A549 (cell line): ENCODE data around the gene MAN2A2. TPM values are rescaled to one million over a fixed set of nuclear protein-coding genes. Genes with fewer than 3 reads are reported as not detected.

Experiments
- ATAC-seq, 2 experiments: fragments of 200-7000 bp in 1 of 2; fragments of >200 bp in 1 of 2; cut with Nextera tagmentation in 1 of 2; cut with Tn5 transposase in 1 of 2; 3 replicates each; pipeline versions ENCODE4 v1.8.0 to v1.9.1; 2018 to 2020; ENCODE audit warnings: mild to moderate bottlenecking in 1 of 2, moderate library complexity in 1 of 2
- CTCF ChIA-PET: fragments of 300-600 bp; sonication (Branson Sonifier 250); formaldehyde crosslinking; extraction: SDS; loops from one replicate; lab custom pipeline; 2021; ENCODE audit warnings: antibody characterized with exemption, inconsistent platforms; lab: Yijun Ruan, JAX
- POLR2A ChIA-PET: fragments of 350-600 bp; formaldehyde crosslinking; extraction: SDS; loops from one replicate; lab custom pipeline; 2021; ENCODE audit warnings: antibody characterized with exemption, inconsistent platforms; lab: Yijun Ruan, JAX
- DNase-seq, 2 experiments: peaks; one replicate each; pipeline versions ENCODE4 v3.0.0 to v3.0.0-alpha.2; 2011 to 2016; ENCODE audit warnings: low read depth in 1 of 2, low spot score in 1 of 2
- FAIRE-seq: peaks from 2 replicates; lab custom pipeline; 2011; peaks lifted over from hg19 to GRCh38; lab: Jason Lieb, UNC
- H3K27ac ChIP-seq, 2 experiments: fragments of >200 bp; sonication (Bioruptor Twin); formaldehyde crosslinking; 3 replicates each; pipeline ENCODE4 v1.5.1; 2016 to 2017
- H3K4me1 ChIP-seq: fragments of >200 bp; sonication (Bioruptor Twin); formaldehyde crosslinking; 3 replicates; pipeline ENCODE4 v1.6.1; 2016
- H3K4me2 ChIP-seq: fragments of >200 bp; sonication (Bioruptor Twin); formaldehyde crosslinking; 3 replicates; pipeline ENCODE4 v1.6.1; 2016
- H3K4me3 ChIP-seq: fragments of >200 bp; sonication (Bioruptor Twin); formaldehyde crosslinking; 3 replicates; pipeline ENCODE4 v1.5.1; 2016
- H3K9me3 ChIP-seq: fragments of >200 bp; sonication (Bioruptor Twin); formaldehyde crosslinking; 3 replicates; pipeline ENCODE4 v1.6.1; 2016
- BHLHE40 ChIP-seq: IDR thresholded peaks from 2 replicates; pipeline ENCODE4 v1.6.1; 2012; ENCODE audit warnings: low read depth, low read length, inconsistent platforms
- CBX2 ChIP-seq: fragments of 200-600 bp; sonication (generic); IDR thresholded peaks from 2 replicates; pipeline ENCODE4 v1.6.1; 2016; ENCODE audit warnings: low read depth, mild to moderate bottlenecking, borderline replicate concordance
- CBX8 ChIP-seq: fragments of 200-600 bp; sonication (generic); IDR thresholded peaks from 2 replicates; pipeline ENCODE4 v1.6.1; 2016
- CEBPB ChIP-seq, 2 experiments: fragments of >200 bp in 1 of 2; sonication (Bioruptor Twin) in 1 of 2; formaldehyde crosslinking in 1 of 2; IDR thresholded peaks; 2 replicates each; pipeline ENCODE4 v1.6.1; 2012 to 2016
- CHD4 ChIP-seq: fragments of 200-600 bp; sonication (generic); IDR thresholded peaks from 2 replicates; pipeline ENCODE4 v1.6.1; 2016; ENCODE audit warnings: antibody characterized with exemption, mild to moderate bottlenecking, borderline replicate concordance
- EHMT2 ChIP-seq: fragments of 200-600 bp; sonication (generic); IDR thresholded peaks from 2 replicates; pipeline ENCODE4 v1.6.1; 2016; ENCODE audit warnings: antibody characterized with exemption, low read depth, mild to moderate bottlenecking, moderate library complexity
- FOSL2 ChIP-seq, 2 experiments: fragments of 450-650 bp in 1 of 2; fragments of >200 bp in 1 of 2; sonication (Bioruptor Twin) in 1 of 2; formaldehyde crosslinking; IDR thresholded peaks; 2 replicates each; pipeline versions ENCODE4 v1.5.0 to v1.6.1; 2016 to 2020; ENCODE audit warnings: mild to moderate bottlenecking in 1 of 2, moderate library complexity in 1 of 2
- HOXA7 ChIP-seq: fragments of 250-450 bp; sonication (Bioruptor Pico); IDR thresholded peaks from 2 replicates; pipeline ENCODE4 v1.5.0; 2020; ENCODE audit warnings: mild to moderate bottlenecking, moderate library complexity
- JUNB ChIP-seq: fragments of >200 bp; sonication (Bioruptor Twin); formaldehyde crosslinking; IDR thresholded peaks from 2 replicates; pipeline ENCODE4 v1.6.1; 2016
- MYC ChIP-seq: IDR thresholded peaks from 2 replicates; pipeline ENCODE4 v1.6.1; 2012; ENCODE audit warnings: mild to moderate bottlenecking, inconsistent platforms, low read length, improper control_type of control experiment, borderline replicate concordance
- NPAS2 ChIP-seq: fragments of 250-450 bp; sonication (Bioruptor Pico); IDR thresholded peaks from 2 replicates; pipeline ENCODE4 v1.8.0; 2022; ENCODE audit warnings: mild to moderate bottlenecking, moderate library complexity, borderline replicate concordance
- POLR2A ChIP-seq: IDR thresholded peaks from 2 replicates; pipeline ENCODE4 v1.6.1; 2012; ENCODE audit warnings: mild to moderate bottlenecking, low read length
- POLR2AphosphoS2 ChIP-seq: conservative IDR thresholded peaks from 2 replicates; pipeline ENCODE4 v1.6.1; 2012; ENCODE audit warnings: low read length, improper control_type of control experiment, inconsistent platforms
- RARB ChIP-seq: fragments of 250-450 bp; sonication (Bioruptor Pico); IDR thresholded peaks from 2 replicates; pipeline ENCODE4 v1.8.0; 2021; ENCODE audit warnings: mild to moderate bottlenecking, moderate library complexity
- RCOR1 ChIP-seq: fragments of 150-350 bp; IDR thresholded peaks from 2 replicates; pipeline ENCODE4 v1.6.1; 2014; ENCODE audit warnings: antibody characterized with exemption, low read length, low read depth
- RNF2 ChIP-seq: fragments of 200-600 bp; sonication (generic); IDR thresholded peaks from 2 replicates; pipeline ENCODE4 v1.6.1; 2016; ENCODE audit warnings: low read depth, mild to moderate bottlenecking, antibody characterized with exemption, moderate library complexity, borderline replicate concordance
- SREBF2 ChIP-seq: fragments of 450-650 bp; IDR thresholded peaks from 2 replicates; pipeline ENCODE4 v1.6.1; 2014; ENCODE audit warnings: mild to moderate bottlenecking, moderate library complexity
- ZFP36 ChIP-seq: fragments of 450-650 bp; IDR thresholded peaks from 2 replicates; pipeline ENCODE4 v1.6.1; 2014; ENCODE audit warnings: borderline replicate concordance; ENCODE audit not compliant: partially characterized antibody
- ZNF302 ChIP-seq: fragments of 250-450 bp; sonication (Bioruptor Pico); IDR thresholded peaks from 2 replicates; pipeline ENCODE4 v1.9.0; 2021; ENCODE audit warnings: inconsistent platforms, mild to moderate bottlenecking, moderate library complexity
- ZSCAN20 ChIP-seq: fragments of 250-450 bp; sonication (Bioruptor Pico); IDR thresholded peaks from 2 replicates; pipeline ENCODE4 v1.8.0; 2022; ENCODE audit warnings: mild to moderate bottlenecking, moderate library complexity
- WGBS: methylation state at CpG from one replicate; pipeline ENCODE4 v1.1.6; 2017; ENCODE audit errors: missing lambda C conversion rate; 5-methylcytosine and 5-hydroxymethylcytosine counted together
- polyA plus RNA-seq, 4 experiments: library from polyadenylated mRNA; depleted of rRNA in 3 of 4; stranded (reverse); fragments of >200 nt; fragmentation: RNase III in 1 of 4; extraction: RNeasy Plus Mini Kit Qiagen cat#74134 plus additional on column Dnase treatment in 1 of 4; gene quantifications; 2 replicates in 3 of 4; 3 replicates in 1 of 4; pipeline ENCODE4 v1.2.3, GENCODE V29; 2011 to 2017
- TF ChIP-seq, protein P1 (sequence below): fragments of >200 bp; sonication (Bioruptor Twin); formaldehyde crosslinking; IDR thresholded peaks from 2 replicates; pipeline ENCODE4 v1.6.1; 2016
- TF ChIP-seq, protein P2 (sequence below): IDR thresholded peaks from 2 replicates; pipeline ENCODE4 v1.6.1; 2012

The MAN2A2 gene
- polyA plus RNA-seq, 2 of the 4 experiments (the other 2 are of a cell fraction) = 22.0 to 32.6 TPM

DNA sequence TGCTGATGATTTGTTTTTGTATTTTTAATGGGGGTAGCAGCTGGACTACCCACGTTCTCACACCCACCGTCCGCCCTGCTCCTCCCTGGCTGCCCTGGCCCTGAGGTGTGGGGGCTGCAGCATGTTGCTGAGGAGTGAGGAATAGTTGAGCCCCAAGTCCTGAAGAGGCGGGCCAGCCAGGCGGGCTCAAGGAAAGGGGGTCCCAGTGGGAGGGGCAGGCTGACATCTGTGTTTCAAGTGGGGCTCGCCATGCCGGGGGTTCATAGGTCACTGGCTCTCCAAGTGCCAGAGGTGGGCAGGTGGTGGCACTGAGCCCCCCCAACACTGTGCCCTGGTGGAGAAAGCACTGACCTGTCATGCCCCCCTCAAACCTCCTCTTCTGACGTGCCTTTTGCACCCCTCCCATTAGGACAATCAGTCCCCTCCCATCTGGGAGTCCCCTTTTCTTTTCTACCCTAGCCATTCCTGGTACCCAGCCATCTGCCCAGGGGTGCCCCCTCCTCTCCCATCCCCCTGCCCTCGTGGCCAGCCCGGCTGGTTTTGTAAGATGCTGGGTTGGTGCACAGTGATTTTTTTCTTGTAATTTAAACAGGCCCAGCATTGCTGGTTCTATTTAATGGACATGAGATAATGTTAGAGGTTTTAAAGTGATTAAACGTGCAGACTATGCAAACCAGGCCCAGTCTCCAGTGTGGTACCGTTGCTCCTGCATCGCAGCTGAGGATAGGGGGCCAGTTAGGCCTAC, 20.1 kb upstream of the MAN2A2 start:
- Histone ChIP-seq H3K4me1 (no peaks in the 10 kb centered on the region), H3K4me2 (no peak overlapping the region), H3K9me3 (no peaks in the 10 kb centered on the region), H3K27ac (0 out of 6 replicates have a peak overlapping the region, but pooled peaks of 1 of the 2 experiments have one; percentile 15), H3K4me3 (no peak overlapping the region)
- DNase-seq = no peak
- ATAC-seq = no peak
- TF ChIP-seq POLR2A = no peak
- TF ChIP-seq NPAS2 (CRISPR knock-in tag) = no peak
- no peak for TF ChIP-seq JUNB
- no peak for TF ChIP-seq EHMT2
- no peak for TF ChIP-seq HOXA7 (CRISPR knock-in tag)
- TF ChIP-seq RCOR1 = no peak
- no peak for TF ChIP-seq CBX2
- TF ChIP-seq, protein P1, sequence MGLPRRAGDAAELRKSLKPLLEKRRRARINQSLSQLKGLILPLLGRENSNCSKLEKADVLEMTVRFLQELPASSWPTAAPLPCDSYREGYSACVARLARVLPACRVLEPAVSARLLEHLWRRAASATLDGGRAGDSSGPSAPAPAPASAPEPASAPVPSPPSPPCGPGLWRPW = no peak
- ChIA-PET POLR2A (no interaction called here), CTCF (interaction anchor here (0.6 to 10.9 kb wide), 10 partner anchors 12 to 976 kb away, joined by 3 to 265 read pairs (median 17); partner anchors contain the start of genes HDDC3 and UNC45A)
- FAIRE-seq = no peak
- 88% methylated on average over 13 of the region's 13 CpGs for WGBS

DNA sequence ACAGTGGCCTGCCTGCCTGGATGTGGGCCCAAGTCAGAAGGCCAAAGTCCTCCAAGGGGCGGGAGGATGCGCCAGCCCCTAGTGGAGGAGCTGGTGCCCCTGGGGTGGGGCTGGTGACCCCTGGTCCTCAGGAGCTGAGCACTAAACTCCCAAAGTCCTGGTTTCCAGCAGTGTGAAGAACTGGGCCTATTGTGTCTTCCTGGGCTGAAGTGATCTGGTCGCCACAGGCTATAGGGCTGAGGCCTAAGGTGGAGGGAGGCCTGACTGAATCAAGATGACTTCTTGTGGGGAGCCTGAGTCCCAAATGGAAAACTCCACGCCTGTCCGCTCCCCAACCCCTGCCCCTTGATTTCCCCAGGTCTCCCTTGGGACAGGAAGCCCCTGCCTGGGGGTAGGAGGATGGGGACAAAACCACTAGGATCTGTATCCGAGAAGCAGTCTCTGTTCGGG, 19.6 kb upstream of the MAN2A2 start:
- no peaks in the 10 kb centered on the region for H3K4me1 ChIP-seq
- POLR2A ChIA-PET = no interaction called here
- FAIRE-seq = no peak
- 80% methylated on average over 7 of the region's 7 CpGs for WGBS
- H3K4me3 ChIP-seq = no peak overlapping the region
- TF ChIP-seq FOSL2 (IDR thresholded peaks at IDR 0.05) (no peak), FOSL2 (CRISPR knock-in tag; IDR thresholded peaks at IDR 0.05) (no peak), NPAS2 (CRISPR knock-in tag) (no peak), ZSCAN20 (CRISPR knock-in tag) (no peak), RNF2 (no peak), CHD4 (no peak), BHLHE40 (no peak), SREBF2 (no peak), ZFP36 (no peak), CEBPB (IDR thresholded peaks at IDR 0.05) (no peak), CBX8 (no peak)
- no peak; a peak in 1 of 6 replicates for ATAC-seq
- DNase-seq = no peak
- H3K4me2 ChIP-seq = no peak overlapping the region
- peak overlapping the region in 1 of 2 experiments; percentile 15; a peak in 1 of 6 replicates for H3K27ac ChIP-seq
- H3K9me3 ChIP-seq = no peaks in the 10 kb centered on the region
- CTCF ChIA-PET = interaction anchor here (1.2 to 10.9 kb wide), 7 partner anchors 11 to 243 kb away, joined by 5 to 265 read pairs (median 58); partner anchors contain the start of genes BLM, HDDC3 and UNC45A

DNA sequence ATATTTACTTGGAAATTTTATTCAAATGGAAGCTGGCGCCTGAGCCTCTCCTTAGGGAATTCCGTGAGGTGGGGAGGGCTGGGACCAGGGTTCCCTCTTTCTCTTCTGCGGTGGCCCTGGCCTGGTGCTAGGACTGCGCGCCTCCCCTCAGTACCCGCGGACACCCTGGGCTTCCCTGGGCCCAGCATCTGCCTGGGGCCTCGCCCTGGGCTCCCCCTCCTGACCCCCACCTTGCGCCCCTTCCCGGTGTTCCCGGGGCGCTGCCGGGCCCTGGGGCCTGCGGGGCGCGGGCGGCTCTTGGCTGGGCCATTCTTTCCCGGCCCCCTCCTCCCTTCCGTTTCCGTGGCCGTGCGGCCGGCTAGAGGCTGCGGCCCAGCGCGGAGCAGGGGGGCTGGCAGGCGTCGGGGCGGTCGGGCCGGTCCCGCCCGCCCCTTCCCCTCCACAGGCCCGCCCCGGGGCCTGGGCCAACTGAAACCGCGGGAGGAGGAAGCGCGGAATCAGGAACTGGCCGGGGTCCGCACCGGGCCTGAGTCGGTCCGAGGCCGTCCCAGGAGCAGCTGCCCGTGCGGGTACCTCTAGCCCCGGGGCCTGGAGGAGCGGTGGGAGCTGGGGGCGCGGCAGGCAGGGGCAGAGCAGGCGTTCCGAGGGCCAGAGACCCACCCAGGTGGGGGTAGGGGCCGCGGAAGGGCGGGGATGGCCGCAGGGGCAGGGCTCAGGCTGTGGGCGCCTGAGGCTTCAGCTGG, 19.0 kb upstream of the MAN2A2 start, which contains the start of gene FES:
Gene FES, plus strand, starts transcription at position 529 of the 743 bp plus-strand sequence. CDS start 542 bp downstream, outside the sequence.
- TF ChIP-seq ZFP36 (no peak), RARB (CRISPR knock-in tag) (no peak), MYC (no peak), CEBPB (IDR thresholded peaks at IDR 0.05) (no peak), ZNF302 (CRISPR knock-in tag) (no peak), POLR2AphosphoS2 (no peak), JUNB (no peak), CBX8 (no peak)
- TF ChIP-seq, protein P2, sequence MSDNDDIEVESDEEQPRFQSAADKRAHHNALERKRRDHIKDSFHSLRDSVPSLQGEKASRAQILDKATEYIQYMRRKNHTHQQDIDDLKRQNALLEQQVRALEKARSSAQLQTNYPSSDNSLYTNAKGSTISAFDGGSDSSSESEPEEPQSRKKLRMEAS = no peak
- DNase-seq = no peak
- Histone ChIP-seq H3K4me3 (no peak within 1 kb of the TSS), H3K4me1 (no peaks in the 10 kb centered on the region), H3K4me2 (no peak within 1 kb of the TSS), H3K27ac (peak within 1 kb of the TSS in 1 of 2 experiments; percentile 15; a peak in 1 of 6 replicates), H3K9me3 (no peaks in the 10 kb centered on the region)
- WGBS = 92% methylated on average over 48 of the region's 58 CpGs
- ChIA-PET CTCF (interaction anchor here (1.2 to 10.9 kb wide), 20 partner anchors 9 to 565 kb away, joined by 3 to 265 read pairs (median 24); partner anchors contain the start of genes BLM, FURIN, HDDC3 and MAN2A2), POLR2A (no interaction called here)
- FAIRE-seq = no peak
- no peak for ATAC-seq
